ENCODE measurements around the gene CYP2S1. TPM values are rescaled to one million over a fixed set of nuclear protein-coding genes. Genes with fewer than 3 reads are reported as not detected.
A peak's percentile ranks its signal among the peaks of the same experiment; 100 is the strongest.

CYP2S1 gene
- total RNA-seq, 1 donor, result 0.45 TPM

- no peak for DNase-seq (ENCODE audit: low read depth)
- TF ChIP-seq CTCF (IDR thresholded peaks at IDR 0.05; ENCODE audit: insufficient read depth, low read length), result no peak
- peak overlapping the region; percentile 94 for H3K4me3 ChIP-seq (ENCODE audit: low read depth, low read length)
Measured at GRCh38 chr19:41221514-41222205, 28.6 kb downstream of the CYP2S1 start.

DNA sequence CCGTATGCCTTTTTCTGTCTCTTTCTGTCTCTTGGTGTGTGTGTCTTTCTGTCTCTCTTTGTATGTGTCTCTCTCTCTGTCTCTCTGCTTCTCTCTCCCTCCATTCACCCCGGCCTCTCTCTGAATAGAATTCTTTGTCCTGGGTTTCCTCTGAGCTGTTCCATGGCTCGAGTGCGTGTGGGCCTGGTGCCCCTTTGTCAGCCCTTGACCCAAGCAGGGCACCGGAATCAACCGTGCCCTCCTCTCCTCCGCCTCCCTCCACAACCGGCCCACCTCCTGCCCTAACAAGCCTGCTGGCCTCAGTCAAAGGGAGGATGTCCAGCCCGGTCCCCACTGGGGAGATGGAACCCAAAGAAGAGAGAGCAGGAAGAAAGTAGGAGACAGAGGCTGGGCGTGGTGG lies 29.2 kb downstream of the CYP2S1 start:
- H3K4me3 ChIP-seq (ENCODE audit: low read depth, low read length), result peak overlapping the region; percentile 22
- TF ChIP-seq CTCF (IDR thresholded peaks at IDR 0.05; ENCODE audit: insufficient read depth, low read length), result no peak
- DNase-seq (ENCODE audit: low read depth), result no peak

- TF ChIP-seq CTCF (IDR thresholded peaks at IDR 0.05; ENCODE audit: insufficient read depth, low read length), result no peak
- peak; percentile 77 for DNase-seq (ENCODE audit: low read depth)
- peak overlapping the region; percentile 50 for H3K4me3 ChIP-seq (ENCODE audit: low read depth, low read length)
Measured at GRCh38 chr19:41223431-41224234, 30.6 kb downstream of the CYP2S1 start.

GRCh38 chr19:41224632-41225031 lies 31.6 kb downstream of the CYP2S1 start:
- no peak for TF ChIP-seq CTCF (IDR thresholded peaks at IDR 0.05; ENCODE audit: insufficient read depth, low read length)
- no peak for DNase-seq (ENCODE audit: low read depth)
- H3K4me3 ChIP-seq (ENCODE audit: low read depth, low read length), result no peak overlapping the region

GRCh38 chr19:41225238-41226052 lies 32.4 kb downstream of the CYP2S1 start:
- TF ChIP-seq CTCF (IDR thresholded peaks at IDR 0.05; ENCODE audit: insufficient read depth, low read length), result no peak
- peak; percentile 99 for DNase-seq (ENCODE audit: low read depth)

DNA sequence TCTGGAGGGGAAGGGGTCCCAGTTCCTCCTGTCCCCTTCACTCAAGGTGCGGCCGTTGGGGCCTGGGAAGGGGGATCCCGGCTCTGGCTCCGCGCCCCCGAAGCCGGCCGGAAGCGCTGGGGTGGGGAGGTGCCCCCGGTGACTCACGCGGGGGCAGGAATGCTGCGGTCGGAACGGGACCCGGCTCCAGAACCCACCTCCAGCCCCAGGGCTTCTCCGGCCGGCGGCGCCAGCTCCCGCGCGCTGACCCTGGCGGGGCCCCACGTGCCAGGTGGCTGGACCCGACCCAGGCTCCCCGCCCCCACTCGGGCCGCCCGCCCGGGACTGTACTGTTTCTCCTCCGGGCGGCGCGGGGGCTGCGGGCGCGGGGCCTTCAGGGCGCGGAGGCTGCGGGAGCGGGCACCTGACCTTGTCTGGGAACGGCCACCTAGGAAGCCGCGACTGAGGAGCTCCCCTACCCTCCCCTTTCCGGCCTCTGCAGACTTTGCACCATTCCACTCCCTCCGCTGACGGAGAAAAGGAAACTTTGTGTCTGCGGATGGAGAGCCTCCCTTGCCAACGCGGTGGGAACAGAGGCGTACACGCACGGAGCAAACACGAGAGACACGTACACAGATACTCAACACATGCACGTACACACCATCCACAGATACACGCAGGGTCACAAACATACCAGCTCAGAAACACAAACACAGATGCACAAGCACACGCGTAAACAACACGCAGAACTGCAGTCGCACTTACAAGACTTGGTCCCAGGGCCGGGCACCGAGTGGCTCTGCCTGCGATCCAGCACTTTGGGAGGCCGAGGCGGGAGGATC lies 33.2 kb downstream of the CYP2S1 start:
- TF ChIP-seq CTCF (IDR thresholded peaks at IDR 0.05; ENCODE audit: insufficient read depth, low read length), result peak; percentile 4
- DNase-seq (ENCODE audit: low read depth), result peak; percentile 80
- peak overlapping the region; percentile 57 for H3K4me3 ChIP-seq (ENCODE audit: low read depth, low read length)

More at GRCh38 chr19:41225238-41226052, 32.4 kb downstream of the CYP2S1 start:
- peak overlapping the region; percentile 57 for H3K4me3 ChIP-seq (ENCODE audit: low read depth, low read length)

All from fibroblast of the aortic adventitia (primary cell).